GM19397 (cell line): ENCODE measurements around the gene TMEM167B.

Experiments used
- ATAC-seq: cut with Tn5 transposase; IDR thresholded peaks from one replicate; pipeline ENCODE4 v1.9.1; 2021; ENCODE audit warnings: mild to moderate bottlenecking, moderate library complexity; ENCODE audit not compliant: unreplicated experiment

Gene TMEM167B

GRCh38 chr1:109080441-109081082 lies 10.0 kb upstream of the TMEM167B start:
- ATAC-seq, result no peak

DNA sequence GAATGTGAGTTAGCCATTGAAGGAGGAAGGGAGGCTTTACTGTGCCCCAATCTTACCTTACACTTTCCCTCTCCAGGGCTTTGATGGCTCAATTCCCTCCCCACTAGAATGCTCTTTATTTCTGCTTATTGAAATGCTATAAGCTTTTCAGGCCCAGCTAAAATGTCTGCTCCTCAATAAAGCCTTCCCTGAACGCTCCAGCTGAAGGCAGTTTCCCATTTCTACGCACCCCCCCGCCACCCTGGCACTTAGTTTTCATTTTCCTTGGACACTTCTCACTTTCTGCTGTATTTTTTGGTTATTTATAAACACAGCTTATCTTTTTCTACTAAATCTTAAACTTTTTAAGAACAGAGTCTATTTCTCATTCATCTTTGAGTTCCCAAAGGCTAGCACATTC lies 7.1 kb upstream of the TMEM167B start:
- ATAC-seq, result no peak

DNA sequence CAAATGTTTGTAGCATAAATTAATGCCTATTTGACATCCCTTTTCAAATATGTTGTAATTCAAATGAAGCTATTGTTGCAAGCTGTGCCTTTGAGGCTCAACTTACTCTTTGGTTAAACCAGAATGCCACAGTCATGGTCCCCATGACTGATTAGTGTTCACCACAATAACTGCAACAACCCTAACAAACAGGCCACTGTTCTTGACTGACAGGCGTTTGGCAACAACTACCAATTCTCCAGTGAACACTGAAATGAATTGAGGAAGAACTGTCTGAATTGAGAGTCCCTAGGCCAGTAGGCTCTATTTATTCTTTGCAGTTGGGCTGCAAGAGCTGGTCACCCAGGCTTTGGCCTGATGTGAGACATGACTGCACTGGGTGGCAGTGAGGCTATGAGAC lies 6.6 kb upstream of the TMEM167B start:
- ATAC-seq, result no peak

- no peak for ATAC-seq
Measured at GRCh38 chr1:109084563-109085517, 5.7 kb upstream of the TMEM167B start.

GRCh38 chr1:109089242-109090015 lies 1.1 kb upstream of the TMEM167B start:
- ATAC-seq, result no peak

DNA sequence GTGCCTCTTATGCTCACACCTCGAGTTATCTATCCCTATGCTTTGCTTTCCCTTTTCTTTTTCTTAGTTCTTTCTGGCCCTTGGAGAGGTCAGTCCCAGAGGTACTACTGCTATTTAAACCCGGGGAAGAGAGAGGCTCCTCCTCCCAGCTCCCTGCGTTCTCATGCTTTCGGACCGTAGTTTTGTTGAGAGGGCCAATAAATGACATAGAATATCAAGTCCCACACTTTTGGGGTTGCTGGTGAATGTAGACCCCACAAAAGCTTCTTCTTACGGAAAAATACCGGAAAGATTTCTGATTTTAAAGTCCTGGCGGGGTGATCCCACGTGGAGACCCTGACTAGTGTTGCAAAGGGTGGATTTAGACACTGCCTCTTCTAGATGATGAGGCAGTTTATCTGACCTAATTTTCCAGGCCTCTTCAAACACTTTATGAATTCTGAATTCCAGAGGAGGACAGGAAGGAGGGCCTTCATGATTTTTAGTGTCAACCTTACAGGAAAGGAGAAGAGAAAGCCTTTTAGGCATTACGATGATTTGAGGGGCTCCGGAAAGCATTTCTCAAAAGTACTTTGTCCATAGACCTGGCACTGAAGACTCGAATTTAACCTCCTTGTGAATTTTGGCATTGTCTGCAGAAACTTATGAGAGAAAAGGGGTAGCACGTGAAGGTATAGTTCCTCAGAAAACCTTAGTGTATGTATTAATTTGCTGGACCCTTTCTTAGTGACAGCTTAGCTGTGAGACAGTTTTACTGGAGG lies 694 bp downstream of the TMEM167B start:
- ATAC-seq, result peak; percentile 43

GRCh38 chr1:109091839-109092193 lies 1.3 kb downstream of the TMEM167B start:
- ATAC-seq, result no peak

DNA sequence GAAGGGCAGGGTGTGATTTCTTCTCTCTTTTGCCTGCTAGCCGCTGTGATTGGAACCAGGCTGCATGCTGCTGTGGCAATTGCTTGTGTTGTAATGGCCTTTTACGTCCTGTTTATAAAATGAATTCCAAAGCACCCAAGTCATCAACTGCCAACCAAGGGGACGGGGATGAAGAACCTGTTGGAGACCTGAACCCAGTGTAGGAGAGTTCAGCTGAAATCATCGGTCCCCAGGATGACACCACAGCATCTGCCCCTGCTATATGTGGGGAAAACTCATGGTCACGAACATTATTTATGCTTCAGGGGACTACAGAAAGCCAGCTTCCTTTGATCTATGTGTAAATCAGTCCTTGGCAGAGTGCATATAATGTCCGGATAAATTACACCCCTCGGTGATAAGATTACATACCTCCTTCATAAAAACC lies 3.8 kb downstream of the TMEM167B start:
- ATAC-seq, result no peak

- ATAC-seq, result no peak
Measured at GRCh38 chr1:109094871-109095270, 4.3 kb downstream of the TMEM167B start.

- no peak for ATAC-seq
Measured at GRCh38 chr1:109095631-109096030, 5.1 kb downstream of the TMEM167B start.

GRCh38 chr1:109096120-109096519 lies 5.6 kb downstream of the TMEM167B start:
- no peak for ATAC-seq

DNA sequence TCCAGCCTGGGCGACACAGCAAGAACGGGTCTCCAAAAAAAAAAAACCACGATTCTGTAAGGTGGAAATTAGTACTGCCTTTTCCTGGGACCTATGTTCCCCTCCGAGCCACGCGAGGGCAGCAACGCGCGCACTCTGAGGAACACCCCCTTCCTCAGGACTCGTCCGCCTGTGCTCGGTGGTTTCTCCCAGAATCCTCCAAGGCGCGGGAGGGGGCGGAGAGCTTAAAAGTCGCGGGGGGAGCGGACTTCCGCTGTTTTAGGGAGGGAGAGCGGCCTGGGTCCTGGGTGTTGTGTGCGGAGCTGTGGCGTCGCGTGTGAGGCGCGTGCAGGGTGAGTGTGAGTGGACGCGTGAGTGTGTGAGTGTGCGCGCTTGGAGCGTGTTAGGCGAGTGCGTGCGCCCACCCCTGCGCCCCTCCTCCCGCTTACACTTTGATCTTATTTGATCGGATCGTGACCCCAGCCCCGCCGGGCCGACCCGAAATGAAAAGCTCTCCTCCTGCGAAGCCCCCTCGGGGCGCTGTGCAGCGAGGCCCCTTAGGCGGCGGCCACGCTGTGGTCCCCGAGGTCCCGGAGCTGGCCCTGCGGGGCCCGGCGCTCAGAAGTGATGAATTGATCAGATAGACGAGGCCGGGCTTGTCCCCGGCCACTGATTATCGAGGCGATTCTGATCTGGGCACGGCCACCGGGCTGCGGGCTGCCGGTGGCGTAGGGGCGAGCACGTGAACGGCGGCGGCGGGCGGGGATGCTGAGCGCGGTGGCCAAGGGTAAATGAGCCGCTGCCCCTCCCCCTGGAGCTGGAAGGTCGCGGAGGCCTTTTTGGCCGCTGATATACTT lies 9.6 kb downstream of the TMEM167B start:
- ATAC-seq, result peak; percentile 84

GRCh38 chr1:109104364-109105151 lies 14.0 kb downstream of the TMEM167B start:
- no peak for ATAC-seq

GRCh38 chr1:109105881-109106280 lies 15.3 kb downstream of the TMEM167B start:
- ATAC-seq, result no peak

DNA sequence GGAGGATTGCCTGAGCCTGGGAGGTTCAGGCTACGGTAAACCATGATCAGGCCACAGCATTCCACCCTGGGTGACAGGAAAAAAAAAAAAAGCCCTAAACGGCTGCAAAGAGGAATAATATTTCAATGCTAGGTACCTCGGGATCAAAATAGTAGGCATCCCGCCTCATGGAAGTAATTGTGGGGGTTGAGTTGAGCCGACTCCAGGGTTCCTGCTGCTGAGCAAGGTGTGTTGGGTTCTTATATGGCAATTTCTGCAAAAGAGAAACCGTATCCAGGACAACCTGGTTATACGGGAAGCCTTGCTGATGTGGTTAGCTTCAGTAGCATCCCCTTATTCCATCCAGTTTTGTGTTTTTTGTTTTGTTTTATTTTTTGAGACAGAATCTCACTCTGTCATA lies 17.2 kb downstream of the TMEM167B start:
- ATAC-seq, result no peak

DNA sequence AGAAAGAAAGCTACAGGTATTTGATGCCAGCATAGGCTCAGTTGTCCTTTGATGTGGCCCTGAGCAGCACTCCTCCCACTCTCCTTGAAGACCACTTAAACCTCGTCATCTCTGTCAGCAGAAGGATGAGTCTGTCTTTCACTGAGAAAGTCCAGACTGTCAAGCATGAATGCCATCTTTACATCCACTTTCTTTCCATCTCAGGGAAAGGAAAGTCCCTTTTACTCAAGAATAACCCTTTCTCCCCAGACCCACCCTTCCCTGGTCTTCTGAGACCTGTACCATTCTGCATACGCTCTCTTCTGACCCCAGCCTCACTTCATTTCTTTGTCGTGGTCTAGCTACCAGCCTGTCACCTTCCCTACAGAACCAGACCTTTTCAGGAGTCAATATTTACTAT lies 19.3 kb downstream of the TMEM167B start:
- no peak for ATAC-seq

DNA sequence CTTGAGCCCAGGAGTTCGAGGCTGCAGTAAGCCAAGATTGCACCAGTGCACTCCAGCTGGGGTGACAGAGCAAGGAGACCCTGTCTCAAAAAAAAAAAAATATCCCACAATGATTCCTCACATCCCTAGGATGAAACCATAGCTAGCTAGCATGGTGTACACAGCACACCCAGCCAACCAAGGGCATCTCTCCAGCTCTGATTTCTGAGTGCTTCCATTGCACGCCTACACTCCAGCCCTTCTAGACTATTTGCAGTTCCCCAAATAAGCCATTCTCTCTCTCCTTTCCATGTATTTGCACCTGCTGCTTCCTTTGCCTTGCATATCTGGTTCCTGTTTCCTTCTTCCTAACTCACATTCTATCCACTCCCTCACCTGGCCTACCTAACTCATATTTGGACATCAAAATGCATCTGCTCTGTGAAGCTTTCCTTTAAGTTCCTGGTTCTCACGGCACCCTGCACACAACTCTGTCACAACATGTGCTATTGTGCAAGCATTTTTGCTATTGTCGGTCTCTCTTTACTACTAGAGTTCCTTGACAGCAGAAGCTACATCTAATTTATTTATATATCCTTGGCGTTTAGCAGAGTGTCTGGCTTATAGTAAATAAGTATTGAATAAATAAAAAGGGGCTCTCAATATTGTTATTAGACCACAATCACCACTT lies 21.0 kb downstream of the TMEM167B start:
- no peak for ATAC-seq

DNA sequence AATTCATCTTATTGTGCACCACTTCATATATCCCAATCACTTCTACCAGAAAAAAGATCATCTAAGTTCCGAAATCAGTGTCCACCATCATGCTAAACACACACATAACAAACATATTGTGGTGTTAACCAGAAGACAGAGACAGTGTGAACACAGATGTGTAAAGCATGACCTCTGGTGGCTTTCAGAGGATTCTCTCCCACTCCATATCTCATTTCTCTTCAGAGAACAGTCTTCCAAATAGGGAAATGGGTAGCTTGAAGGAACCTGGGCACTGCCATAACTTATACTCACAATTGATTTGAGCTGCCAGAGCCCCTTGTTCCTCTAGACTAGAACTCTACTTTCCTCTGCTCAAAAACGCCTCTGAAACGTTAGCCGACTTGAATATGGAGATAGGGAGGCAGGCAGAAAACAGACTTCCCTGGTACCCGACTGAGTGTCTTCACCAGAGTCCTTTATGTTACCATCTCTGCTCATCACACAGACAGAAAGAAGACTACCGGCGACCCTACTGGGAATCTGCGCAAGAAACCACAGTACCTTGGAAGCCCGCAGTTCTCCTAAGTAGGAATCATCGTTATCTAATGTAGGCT lies 21.6 kb downstream of the TMEM167B start:
- ATAC-seq, result no peak
